IPS-18a (cell line): ENCODE measurements around the gene VPS33B.

Experiments
- H3K27ac ChIP-seq: one replicate; pipeline ENCODE4 v1.5.1; 2013; ENCODE audit warnings: low read length
- H3K27me3 ChIP-seq: one replicate; pipeline ENCODE4 v1.6.1; 2013; ENCODE audit warnings: mild to moderate bottlenecking, low read length; ENCODE audit not compliant: control insufficient read depth, insufficient read depth
- H3K36me3 ChIP-seq: one replicate; pipeline ENCODE4 v1.6.1; 2013; ENCODE audit warnings: low read depth, low read length; ENCODE audit not compliant: control insufficient read depth
- H3K4me1 ChIP-seq: one replicate; pipeline ENCODE4 v1.6.1; 2013; ENCODE audit warnings: low read depth, low read length; ENCODE audit not compliant: control insufficient read depth
- H3K4me3 ChIP-seq: one replicate; pipeline ENCODE4 v1.5.1; 2013; ENCODE audit warnings: low read length
- H3K9ac ChIP-seq: one replicate; pipeline ENCODE4 v1.6.1; 2013; ENCODE audit warnings: mild to moderate bottlenecking, low read length, moderate library complexity
- H3K9me3 ChIP-seq: one replicate; pipeline ENCODE4 v1.6.1; 2013; ENCODE audit warnings: low read depth, low read length; ENCODE audit not compliant: control insufficient read depth

Gene VPS33B

GRCh38 chr15:90955624-90956273, 66.6 kb downstream of the VPS33B start:
- no peaks in the 10 kb centered on the region for H3K27me3 ChIP-seq
- peaks cover 7% of the 10 kb centered on the region for H3K4me1 ChIP-seq
- no peak overlapping the region for H3K27ac ChIP-seq
- H3K4me3 ChIP-seq: peak overlapping the region; percentile 71
- peaks cover 21% of the 10 kb centered on the region for H3K36me3 ChIP-seq
- no peaks in the 10 kb centered on the region for H3K9me3 ChIP-seq
- H3K9ac ChIP-seq: peak overlapping the region; percentile 86

- no peaks in the 10 kb centered on the region for H3K9me3 ChIP-seq
- no peaks in the 10 kb centered on the region for H3K27me3 ChIP-seq
- peak within 1 kb of the TSS; percentile 71 for H3K4me3 ChIP-seq
- peaks cover 7% of the 10 kb centered on the region for H3K4me1 ChIP-seq
- H3K36me3 ChIP-seq: peaks cover 24% of the 10 kb centered on the region
- peak within 1 kb of the TSS; percentile 55 for H3K27ac ChIP-seq
- H3K9ac ChIP-seq: peak within 1 kb of the TSS; percentile 86
Observed at GRCh38 chr15:90954712-90955623, 67.4 kb downstream of the VPS33B start, which contains the start of gene RCCD1. Gene RCCD1, plus strand, starts transcription at chr15:90954884. Its CDS starts 1,851 bp downstream, at chr15:90956735.

GRCh38 chr15:90953947-90954711, 68.3 kb downstream of the VPS33B start:
- H3K9me3 ChIP-seq: no peaks in the 10 kb centered on the region
- peaks cover 31% of the 10 kb centered on the region for H3K36me3 ChIP-seq
- peaks cover 7% of the 10 kb centered on the region for H3K4me1 ChIP-seq
- H3K4me3 ChIP-seq: peak overlapping the region; percentile 71
- H3K27ac ChIP-seq: no peak overlapping the region
- no peaks in the 10 kb centered on the region for H3K27me3 ChIP-seq
- H3K9ac ChIP-seq: no peak overlapping the region

GRCh38 chr15:90952901-90953677, 69.3 kb downstream of the VPS33B start:
- Histone ChIP-seq H3K4me3 (no peak overlapping the region), H3K27me3 (no peaks in the 10 kb centered on the region), H3K4me1 (peaks cover 7% of the 10 kb centered on the region), H3K36me3 (peaks cover 38% of the 10 kb centered on the region), H3K9me3 (no peaks in the 10 kb centered on the region), H3K27ac (no peak overlapping the region), H3K9ac (no peak overlapping the region)

GRCh38 chr15:90950676-90951075, 71.7 kb downstream of the VPS33B start:
- Histone ChIP-seq H3K4me3 (no peak overlapping the region), H3K9ac (no peak overlapping the region), H3K27ac (no peak overlapping the region), H3K27me3 (no peaks in the 10 kb centered on the region), H3K4me1 (no peaks in the 10 kb centered on the region), H3K36me3 (peaks cover 54% of the 10 kb centered on the region), H3K9me3 (no peaks in the 10 kb centered on the region)

- Histone ChIP-seq H3K4me1 (no peaks in the 10 kb centered on the region), H3K9ac (no peak overlapping the region), H3K27ac (no peak overlapping the region), H3K36me3 (peaks cover 58% of the 10 kb centered on the region), H3K27me3 (no peaks in the 10 kb centered on the region), H3K9me3 (no peaks in the 10 kb centered on the region), H3K4me3 (no peak overlapping the region)
Observed at GRCh38 chr15:90949979-90950675, 72.3 kb downstream of the VPS33B start.
